GM19395 (cell line): ENCODE measurements around the gene MPZL3.

Source experiments
- ATAC-seq: cut with Tn5 transposase; IDR thresholded peaks from one replicate; pipeline ENCODE4 v1.9.1; 2021; ENCODE audit warnings: mild to moderate bottlenecking, moderate library complexity; ENCODE audit not compliant: unreplicated experiment

The MPZL3 gene

DNA sequence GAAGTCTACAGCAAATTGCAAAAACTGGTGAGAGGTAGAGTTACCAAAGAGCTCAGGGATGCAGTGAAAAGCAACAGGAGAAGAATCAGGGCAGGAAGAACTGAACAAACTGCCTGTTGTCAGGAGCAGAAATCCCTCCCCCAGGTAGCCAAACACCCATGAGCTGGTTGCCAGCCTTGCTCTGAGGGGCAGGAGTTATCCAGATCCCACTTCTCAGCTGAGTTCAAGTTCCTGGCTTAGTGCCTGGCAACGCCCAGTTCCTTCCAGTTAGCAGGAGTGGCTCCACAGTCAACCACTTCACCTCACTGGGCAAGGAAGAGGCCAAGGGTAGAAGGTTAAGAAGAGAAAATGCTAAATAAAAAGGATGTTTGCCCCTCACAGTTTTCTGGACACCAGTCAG lies 13.8 kb upstream of the MPZL3 start:
- ATAC-seq: no peak

DNA sequence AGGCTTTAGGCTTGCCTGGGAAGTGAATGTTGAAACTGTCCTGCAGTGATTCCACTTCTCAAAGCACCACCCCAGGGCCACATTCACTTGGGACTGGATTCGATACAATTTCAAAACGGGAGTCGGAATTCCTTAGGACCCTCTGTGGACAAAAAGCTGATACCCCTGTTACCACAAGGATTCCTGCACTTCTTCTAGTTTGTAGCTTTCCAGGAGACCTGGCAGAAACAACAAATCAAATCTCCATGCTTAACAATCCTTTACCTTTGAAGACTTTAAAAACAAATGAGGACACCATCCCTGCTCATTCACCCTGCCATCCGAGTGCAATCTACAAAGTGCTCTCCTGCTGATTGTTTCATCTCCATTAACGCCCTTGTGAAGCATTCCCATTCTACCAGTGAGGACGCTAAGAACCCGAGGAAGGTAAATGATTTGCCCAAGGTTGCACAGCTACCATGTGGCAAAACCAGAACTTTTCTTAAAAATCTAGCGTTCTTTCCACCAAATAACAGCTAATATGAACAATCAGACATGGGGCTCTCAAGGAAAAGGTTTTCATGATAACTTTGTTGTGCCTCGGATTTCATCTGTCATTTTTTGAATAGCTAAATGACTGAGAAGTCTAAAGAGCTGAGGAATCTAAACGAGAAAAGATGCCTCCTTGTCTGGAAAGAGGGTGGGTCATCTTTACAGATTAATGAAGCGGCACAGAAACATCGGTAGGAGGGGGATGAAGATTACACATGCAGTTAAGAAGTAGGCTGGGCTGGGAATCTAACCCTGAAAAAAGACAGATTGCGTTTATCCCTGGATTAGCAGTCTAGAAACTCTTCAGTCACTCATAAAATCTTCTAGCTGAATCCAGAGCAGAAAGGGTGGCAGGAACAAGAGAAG lies 12.7 kb upstream of the MPZL3 start:
- ATAC-seq: no peak

DNA sequence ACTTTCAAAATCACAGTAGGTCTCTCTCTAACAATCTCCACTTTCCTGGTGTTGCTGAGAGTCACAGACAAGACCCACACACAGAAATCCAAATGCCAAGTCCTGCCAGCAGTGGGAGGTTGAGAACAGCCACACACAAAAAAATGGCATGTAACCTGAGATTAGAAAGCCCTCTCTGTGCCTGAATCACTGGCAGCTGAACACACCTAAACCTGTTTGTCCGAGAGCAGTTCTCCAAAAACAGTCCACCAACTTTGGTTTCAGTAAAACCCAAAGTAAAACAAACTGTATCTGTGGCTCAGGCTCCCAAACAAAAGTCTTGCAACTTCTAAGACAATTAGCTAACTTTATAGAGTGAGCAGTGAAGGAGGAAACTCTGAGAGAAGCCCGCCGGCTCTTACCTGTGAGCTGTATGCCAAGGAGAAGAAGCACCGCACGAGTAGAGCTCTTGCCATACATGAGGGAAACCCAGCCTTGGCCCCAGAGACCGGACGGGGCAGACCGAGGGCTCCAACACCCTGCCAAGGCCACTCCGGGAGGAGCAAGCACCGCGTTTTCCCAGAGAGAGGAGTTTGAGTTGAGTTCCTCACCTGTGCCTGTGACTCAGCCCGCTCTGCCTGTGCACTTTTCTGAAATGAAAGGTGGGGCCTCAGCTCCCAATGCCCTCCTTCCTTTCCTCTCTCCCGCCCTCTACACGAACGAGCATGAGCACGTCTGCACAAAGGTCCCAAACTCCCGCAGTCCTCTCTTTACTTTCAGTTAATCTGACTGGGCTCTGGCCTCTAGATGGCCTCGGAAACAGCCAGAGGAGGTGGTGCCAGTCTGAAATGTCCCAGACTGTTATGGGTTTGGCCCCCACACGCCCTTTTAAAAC lies 11.8 kb upstream of the MPZL3 start, which contains the start of gene MPZL2:
MPZL2 (minus strand) TSS at position 603 of the 874 bp plus-strand sequence; CDS start at position 459, 144 bp downstream.
- ATAC-seq: no peak

DNA sequence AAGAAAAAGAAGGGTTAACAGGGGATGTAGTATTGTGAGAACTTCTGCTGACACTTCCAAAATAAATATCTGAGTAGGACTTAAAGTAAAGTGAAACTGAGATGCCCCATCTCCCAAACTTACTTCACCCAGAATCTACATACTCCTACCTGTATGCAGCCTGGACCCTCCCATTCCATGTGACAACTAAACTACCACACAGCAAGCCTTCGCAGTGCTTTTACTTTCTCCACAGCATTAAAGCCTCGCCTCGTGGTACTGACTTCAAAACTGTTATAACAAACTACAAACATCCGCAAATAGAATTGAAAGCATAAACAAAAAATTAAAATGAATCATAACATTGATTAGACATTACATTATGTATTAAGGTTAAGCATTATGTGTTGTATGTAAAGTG lies 10.9 kb upstream of the MPZL3 start:
- no peak for ATAC-seq

DNA sequence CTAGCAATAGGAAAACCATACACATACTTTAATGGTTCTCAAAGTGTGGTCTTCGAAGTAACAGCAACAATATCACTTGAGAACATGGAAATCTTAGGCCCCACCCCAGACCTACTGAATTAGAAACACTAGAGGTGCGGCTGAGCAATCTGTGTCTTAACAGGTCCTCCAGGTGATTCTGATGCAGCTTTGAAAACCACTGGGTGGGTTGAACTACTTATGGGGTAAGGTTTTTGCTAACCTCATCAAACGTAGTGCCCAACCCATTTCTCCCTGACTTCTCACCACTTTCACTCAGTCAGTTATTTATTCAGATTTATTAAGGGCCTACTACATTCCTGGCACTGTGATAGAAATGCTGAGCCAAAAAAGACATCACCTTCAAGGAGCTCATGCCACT lies 8.2 kb upstream of the MPZL3 start:
- no peak for ATAC-seq

DNA sequence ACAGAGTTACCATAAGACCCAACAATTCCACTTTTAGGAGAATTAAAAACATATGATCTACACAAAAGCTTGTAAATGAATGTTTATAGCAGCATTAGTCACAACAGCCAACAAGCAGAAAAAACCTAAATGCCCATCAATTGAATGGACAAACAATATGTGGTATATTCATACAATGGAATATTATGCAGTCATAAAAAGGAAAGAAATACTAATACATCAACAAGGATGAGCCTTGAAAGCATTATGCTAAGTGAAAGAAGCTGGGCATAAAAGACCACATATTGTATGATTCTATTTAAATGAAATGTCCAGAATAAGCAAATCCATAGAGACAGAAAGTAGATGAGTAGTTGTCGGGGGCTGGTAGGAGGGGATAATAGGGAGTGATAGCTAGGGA lies 7.0 kb upstream of the MPZL3 start:
- no peak for ATAC-seq

DNA sequence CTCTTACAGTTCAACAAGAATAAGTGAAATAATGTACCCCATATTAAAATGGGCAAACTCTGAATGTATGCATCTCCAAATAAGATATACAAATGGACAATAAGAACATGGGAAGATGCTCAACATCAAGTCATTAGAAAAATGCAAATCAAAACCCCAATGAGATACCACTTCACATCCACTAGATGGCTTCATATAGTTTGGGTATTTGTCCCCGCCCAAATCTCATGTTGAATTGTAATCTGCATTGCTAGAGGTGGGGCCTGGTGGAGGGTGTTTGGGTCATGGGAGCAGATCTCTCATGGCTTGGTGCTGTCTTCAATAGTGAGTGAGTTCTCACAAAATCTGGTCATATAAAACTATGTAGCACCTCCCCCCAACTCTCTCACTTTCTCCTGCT lies 6.2 kb upstream of the MPZL3 start:
- ATAC-seq: no peak

DNA sequence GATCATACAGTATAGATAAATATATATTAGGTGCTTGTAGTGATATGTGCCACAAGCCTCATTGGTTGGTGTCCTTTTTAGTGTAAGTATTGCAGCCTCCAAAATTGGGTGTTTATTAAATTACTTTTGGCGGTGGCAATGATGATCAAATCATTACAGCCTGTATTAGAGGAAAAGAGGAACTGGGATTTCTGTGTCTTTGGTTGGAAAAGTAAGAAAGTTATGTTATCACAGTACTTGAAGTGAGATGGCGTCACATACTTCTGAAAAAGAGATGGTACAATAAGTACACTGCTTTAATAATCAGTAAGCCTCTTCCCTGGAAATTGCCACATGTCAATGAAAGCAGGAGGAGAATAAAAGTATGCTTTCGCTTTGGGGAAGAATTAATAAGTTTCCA lies 523 bp upstream of the MPZL3 start:
- ATAC-seq: peak; percentile 25

DNA sequence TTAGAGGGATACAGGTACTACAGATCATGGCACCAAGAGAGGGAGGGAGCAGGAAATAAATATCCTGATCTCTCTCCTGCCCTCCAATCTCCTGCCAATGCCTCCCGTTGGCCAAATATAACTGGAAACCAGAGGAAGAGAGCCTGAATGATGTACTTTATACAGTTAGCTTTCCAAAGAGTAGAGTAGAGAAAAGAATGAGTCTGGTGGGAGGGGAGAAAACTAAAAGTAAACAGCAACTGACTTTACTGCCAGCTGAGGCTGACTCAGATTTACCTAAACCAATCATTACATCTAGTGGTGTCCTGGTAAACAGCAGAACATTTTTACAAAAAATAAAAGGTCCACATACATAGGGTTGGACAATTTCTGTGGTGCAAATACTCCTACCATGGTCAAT lies 5.1 kb downstream of the MPZL3 start:
- no peak for ATAC-seq

DNA sequence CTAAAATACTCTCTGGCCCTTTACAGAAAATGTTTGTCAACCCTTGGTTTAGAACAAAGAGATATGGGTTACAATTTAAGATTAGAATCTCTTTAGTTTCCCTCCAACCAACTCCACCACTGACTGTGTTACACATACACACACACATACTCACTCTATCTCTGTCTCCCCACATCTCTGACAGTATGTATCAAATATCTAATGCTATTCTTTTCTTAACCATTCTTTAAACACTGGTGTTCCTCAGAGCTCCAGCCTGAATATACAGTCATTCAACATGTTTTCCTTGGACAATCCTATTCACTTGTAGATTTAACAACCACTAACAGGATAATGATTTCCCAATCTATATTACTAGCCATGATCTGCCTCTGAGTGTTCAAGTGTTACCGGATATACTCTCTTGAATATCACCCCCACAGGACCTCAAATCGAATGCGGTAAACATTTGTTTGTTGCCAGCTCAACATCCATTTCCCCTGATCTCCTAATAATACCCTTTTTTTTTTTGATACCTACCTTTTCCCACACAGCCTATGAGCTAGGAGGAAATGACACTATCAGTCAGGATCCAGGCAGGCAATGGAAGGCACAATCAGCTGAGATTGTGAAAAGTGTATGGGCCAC lies 6.1 kb downstream of the MPZL3 start:
- no peak for ATAC-seq

DNA sequence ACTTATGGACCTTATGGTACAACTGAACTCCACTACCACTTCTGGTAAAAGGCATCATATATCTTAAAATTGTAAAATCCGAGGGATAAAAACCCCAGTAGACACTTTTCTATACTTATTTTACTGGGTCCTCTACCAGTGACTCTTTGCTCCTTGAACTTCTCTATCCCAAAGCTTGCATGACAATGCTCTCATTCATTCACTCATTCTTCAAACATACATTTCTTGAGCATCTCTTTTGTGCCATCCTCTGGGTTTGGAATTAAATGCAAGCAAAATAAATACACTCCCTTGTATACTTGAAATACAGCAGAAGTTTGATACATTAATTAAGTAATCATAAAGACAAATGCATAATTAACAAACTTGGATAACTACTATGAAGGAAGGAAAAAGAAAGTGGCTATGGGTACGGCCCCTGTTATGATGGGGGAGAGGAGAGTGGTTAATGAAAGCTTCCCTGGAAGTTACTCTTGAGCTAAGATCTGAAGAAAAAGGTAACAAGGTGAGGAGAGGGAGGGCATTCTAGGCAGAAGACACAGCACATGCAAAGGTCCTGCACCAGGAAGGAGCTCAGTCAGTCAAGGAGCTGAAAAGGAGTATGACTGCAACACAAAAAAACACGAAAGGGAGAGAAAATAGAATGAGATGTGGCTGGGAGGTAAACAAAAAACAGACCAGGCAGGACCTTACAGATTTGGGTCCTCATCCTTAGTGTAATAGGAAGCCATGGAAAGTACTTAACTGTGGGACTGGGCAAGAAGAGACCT lies 8.0 kb downstream of the MPZL3 start:
- ATAC-seq: no peak

DNA sequence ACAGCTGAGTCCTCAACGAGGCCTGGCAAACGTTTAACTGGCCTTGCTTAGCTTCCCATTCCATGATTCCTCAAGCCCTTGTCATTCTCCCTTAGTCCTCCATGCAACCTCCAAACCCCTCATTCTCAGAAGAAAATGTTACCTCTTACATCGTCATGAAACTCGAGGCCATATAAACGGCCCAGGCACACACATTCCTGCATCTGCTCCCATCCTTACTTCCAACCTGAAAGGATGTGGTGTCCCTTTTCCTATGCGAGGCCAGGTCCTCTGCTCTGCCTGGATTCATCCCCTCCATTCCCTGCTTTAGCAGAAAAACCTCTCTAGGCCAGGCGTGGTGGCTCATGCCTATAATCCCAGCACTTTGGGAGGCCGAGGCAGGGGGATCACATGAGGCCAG lies 9.0 kb downstream of the MPZL3 start:
- ATAC-seq: no peak

DNA sequence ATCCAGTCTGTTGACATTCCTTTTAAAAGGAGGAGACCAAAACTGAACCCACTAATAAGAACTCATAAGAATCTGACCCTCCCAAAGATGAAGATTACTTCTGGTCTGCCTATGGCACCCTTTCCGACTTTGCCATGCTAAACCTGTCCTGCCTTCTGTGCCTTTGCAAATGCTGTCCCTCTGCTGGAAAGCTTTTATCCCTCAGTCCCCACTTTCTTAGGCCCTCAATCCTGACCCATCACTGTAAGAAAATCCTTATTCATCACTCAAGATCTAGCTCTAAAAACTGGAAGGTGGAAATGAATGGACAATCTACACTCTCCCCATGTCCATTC lies 10.4 kb downstream of the MPZL3 start:
- no peak for ATAC-seq

DNA sequence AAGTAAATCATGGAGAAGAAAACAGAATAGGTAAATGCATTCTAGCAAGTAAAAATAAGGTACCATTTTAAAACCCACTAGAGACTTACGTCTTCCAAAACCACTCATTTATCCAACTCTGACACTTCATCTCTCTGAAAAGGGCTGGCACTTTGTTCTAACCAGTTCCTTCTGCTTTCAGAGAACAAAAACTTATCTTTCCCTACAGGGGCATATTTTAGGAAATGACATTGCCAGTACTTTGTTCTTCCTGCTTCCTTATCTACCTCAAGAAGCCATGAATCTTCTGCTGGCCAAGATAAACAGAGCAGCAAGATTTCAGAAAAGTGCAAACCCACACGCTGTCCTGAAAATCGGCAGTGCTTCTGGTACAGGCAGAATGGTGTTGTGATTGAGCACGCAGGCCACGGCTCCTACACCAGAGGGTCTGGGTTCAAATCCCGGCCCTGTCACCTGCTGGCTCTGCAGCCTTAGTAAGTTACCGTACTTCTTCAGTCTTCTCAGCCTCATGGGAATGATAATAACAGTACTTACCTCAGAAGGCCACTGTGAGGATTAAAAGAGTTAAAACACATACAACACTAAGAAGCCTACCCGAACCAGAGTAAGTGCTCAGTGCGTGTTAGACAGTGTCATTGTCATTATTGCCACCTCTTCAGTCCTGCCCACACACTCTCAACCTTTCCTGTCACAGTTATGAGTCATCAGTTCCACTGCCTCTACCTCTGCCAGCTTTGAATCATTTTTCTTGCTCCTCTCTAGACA lies 11.0 kb downstream of the MPZL3 start:
- ATAC-seq: peak; percentile 88

DNA sequence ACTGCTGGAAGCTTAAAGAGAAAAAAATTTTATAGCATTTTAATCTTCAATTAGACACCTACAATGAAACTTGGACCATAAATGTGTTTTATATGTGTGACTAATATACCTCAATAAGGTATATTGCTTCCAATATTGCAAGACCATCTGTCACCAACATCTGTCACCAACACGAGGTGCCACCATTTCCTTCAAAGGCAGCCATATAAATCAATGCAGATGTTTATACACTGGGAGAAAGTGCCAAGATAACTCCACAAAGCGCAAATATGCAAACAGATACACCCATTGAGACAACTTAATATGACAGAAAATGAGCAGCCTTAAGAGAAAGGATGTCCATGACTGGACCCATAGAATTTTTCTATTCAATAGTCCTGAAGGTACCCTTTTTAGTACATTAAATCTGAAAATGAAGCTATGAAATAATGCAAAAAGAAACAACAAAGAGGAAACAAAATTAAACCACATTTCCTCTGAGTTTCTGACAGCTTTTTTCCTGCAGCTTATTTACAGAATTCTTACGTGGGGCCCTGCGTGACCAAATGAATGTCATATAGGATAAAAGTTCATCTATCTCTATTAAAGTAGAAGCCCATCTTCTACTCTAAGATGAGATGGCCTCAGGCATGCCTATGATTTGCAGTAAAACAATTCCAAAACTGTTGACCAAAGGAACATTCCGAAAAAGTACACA lies 12.5 kb downstream of the MPZL3 start:
- ATAC-seq: no peak

DNA sequence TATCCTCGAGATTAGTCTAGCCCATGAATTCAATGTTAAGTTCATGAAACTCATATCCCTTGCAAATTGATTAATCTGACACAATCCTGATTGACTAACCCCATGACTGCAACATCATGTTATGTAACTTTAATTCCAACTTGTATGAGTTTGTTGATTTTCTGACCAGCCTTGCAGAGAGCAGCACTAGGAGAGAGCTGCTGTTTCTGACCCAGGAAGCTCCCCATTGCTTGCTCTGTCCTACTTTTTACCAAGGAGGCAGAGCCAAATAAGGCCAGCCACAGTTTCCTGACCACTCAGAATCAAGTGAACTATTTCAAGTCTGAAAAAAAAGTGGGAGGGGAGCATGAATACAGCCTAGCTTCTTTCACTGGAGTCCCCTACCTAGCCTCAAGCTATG lies 13.2 kb downstream of the MPZL3 start:
- ATAC-seq: no peak

DNA sequence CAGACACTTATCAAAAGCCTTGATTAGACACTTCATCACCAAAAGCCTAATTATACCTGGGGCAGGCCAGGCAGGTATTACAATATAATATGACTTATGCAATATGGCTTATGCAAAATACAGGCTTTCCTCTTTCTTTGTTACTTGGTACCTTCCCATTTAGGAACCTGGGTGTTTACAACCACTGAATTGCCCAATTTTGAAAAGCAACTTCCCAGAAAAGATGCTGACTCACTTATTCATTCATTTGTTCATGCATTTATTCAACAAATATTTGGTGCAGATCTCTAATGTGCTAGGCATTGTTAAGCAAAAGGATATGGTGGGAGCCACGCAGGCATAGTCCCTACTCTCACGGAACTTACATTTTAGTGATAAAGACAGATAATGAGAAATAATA lies 13.7 kb downstream of the MPZL3 start:
- ATAC-seq: no peak

DNA sequence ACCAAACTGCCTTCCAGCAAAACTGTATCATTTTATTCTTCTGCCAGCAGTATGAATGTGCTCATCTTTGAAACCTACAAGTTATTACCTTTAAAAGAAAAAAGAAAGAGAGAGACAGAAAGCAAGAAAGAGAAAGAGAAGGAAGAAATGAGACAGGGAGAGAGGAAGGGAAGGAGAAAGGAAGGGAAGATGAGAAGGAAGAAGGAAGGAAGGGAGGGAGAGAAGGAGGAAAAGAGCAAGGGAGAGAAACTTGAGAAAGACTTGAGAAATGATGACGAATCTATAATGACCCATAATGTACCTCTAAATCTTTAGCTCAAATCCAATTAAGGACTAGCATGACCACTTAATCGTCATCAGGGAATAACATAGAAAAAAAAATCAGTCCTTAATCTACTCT lies 16.0 kb downstream of the MPZL3 start:
- no peak for ATAC-seq

DNA sequence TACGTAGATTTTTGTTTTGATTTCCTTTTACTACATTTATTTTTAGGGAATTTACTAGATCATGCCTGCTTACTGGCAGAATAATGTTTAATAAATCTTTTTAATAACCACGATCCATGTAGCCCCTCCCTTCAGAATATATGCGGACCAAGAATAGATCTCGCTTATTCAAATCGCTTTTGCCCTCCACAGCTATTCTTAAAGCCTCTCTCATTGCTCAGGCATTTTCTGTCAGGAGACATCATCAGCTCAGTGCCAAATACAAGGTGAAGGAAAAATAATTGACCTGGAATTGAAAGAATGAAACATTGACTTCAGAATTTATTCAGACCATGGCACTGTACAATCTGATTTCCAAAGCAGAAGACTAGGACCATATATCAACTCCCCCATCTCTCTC lies 17.3 kb downstream of the MPZL3 start:
- ATAC-seq: no peak

DNA sequence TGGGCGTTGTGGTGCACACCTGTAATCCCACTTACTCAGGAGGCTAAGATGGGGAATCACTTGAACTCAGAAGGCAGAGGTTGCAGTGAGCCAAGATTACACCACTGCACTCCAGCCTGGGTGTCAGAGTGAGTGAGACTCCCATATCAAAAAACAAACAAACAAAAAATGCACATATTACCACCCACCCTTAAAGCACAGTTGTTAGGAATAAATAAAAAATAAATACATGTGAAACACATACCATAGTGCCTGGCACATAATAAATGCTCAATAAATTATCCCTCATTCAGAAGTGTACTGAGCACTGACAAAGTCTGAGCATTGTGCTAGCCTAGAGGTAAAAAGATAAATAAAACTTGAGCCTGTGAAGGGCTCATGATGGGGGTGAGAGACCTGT lies 18.3 kb downstream of the MPZL3 start:
- no peak for ATAC-seq
